OCI-LY3 (cell line): ENCODE data around the gene TRPC4AP.

ENCODE experiments used
- CTCF ChIP-seq: fragments of 200-600, 300-600 bp; sonication (generic); IDR thresholded peaks from 2 replicates; pipeline ENCODE4 v1.5.1; 2014; ENCODE audit warnings: antibody characterized with exemption, low read length, low read depth
- EZH2phosphoT487 ChIP-seq: fragments of 200-600 bp; shearing (Covaris generic); IDR thresholded peaks from 2 replicates; pipeline ENCODE4 v1.6.1; 2018; ENCODE audit warnings: antibody characterized with exemption, mixed run types, low read depth

- TF ChIP-seq CTCF (no peak), EZH2phosphoT487 (no peak)
Observed at GRCh38 chr20:34982270-34983088, 110.1 kb downstream of the TRPC4AP start.
